Ishikawa (cell line): Measurements from ENCODE around the gene PRDM2.

Source experiments
- EGR1 ChIP-seq: IDR thresholded peaks from 2 replicates; pipeline ENCODE4 v1.6.1; 2012
- EP300 ChIP-seq: IDR thresholded peaks from 2 replicates; pipeline ENCODE4 v1.6.1; 2012; ENCODE audit warnings: borderline replicate concordance
- FOXM1 ChIP-seq: IDR thresholded peaks from 2 replicates; pipeline ENCODE4 v1.6.1; 2012; ENCODE audit warnings: low read depth, borderline replicate concordance
- NFIC ChIP-seq: IDR thresholded peaks from 2 replicates; pipeline ENCODE4 v1.6.1; 2012
- YY1 ChIP-seq: IDR thresholded peaks from 2 replicates; pipeline ENCODE4 v1.6.1; 2012; ENCODE audit warnings: low read depth

DNA sequence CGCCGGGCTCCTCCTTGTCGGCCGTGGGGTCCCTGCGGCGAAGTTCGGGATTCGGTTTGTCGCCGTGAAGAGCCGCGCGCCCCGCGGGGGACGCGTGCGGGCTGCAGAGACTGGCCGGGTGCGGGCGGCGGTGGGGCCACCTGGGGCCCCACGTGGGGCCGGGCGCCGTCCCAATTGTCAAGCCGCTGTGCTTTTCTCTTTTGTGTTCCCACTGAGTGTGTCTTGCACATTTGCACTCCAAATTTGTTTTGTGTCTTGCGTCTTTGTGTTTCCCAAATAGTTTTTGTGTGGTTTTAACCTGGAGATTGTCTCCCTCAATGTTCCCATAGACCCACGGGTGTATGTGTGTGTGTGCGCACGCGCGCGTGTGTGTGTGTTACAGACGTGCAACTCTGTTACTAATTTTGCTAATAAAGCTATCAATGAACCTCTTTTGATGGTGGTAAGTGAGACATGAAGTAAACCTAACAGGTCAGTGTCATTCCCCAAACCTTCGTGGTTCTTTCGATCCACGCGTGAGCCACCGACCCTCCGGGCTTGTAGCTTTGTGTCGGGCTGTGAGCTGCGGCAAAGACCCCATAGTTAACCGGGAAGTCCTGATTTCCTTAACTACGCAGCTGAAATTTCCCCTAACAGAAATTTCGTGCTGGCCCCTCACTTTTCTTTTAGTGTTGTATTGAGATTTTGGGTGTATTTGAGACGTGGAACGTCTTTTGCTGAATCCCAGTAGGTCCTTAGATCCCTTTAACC lies 708 bp downstream of the PRDM2 start:
- TF ChIP-seq NFIC (no peak), YY1 (no peak), EGR1 (no peak), EP300 (no peak), FOXM1 (no peak)
